Measurements from ENCODE around the gene SPTLC2.

SPTLC2 gene

DNA sequence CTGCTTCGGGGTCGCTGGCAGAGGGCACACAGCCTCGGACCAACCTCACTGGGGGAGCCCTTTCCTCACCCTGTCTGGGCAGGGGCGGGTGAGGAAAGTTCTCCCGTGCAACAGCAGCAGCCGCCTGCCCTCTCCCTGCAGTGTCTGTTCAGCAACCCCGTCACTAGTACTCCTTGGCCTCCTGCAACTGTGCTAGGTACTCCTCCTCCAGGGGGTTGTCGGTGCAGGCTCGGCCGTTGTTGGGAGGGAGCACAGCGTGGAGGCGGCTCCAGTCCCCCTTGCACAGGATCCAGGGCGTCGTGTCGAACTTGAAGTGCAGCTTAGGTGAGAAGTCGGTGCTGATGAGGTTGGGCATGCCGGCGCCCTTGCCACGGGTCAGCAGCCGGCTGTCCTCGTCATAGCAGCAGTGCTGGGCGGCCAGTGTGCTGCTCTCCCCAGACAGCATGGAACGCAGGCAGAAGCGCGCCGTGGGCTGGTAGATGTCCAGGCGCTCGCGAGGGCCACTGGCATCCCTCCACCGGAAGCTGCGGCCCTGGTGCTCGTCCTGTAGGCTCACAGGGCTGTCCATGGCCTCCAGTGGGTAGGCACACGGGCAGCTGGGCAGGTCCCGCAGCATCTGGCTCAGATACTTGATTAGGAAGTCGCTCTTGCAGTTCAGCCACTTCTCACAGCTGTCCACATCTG is 140.9 kb downstream of the SPTLC2 start:
- DNase-seq (ENCODE audit: extremely low read depth, low read depth), result no peak
- TF ChIP-seq, protein P1, sequence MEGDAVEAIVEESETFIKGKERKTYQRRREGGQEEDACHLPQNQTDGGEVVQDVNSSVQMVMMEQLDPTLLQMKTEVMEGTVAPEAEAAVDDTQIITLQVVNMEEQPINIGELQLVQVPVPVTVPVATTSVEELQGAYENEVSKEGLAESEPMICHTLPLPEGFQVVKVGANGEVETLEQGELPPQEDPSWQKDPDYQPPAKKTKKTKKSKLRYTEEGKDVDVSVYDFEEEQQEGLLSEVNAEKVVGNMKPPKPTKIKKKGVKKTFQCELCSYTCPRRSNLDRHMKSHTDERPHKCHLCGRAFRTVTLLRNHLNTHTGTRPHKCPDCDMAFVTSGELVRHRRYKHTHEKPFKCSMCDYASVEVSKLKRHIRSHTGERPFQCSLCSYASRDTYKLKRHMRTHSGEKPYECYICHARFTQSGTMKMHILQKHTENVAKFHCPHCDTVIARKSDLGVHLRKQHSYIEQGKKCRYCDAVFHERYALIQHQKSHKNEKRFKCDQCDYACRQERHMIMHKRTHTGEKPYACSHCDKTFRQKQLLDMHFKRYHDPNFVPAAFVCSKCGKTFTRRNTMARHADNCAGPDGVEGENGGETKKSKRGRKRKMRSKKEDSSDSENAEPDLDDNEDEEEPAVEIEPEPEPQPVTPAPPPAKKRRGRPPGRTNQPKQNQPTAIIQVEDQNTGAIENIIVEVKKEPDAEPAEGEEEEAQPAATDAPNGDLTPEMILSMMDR (IDR thresholded peaks at IDR 0.05; ENCODE audit: low read depth, low read length, missing control alignments), result no peak
- no peak overlapping the region for H3K4me3 ChIP-seq (replicated peaks; ENCODE audit: low read depth, low read length)

DNA sequence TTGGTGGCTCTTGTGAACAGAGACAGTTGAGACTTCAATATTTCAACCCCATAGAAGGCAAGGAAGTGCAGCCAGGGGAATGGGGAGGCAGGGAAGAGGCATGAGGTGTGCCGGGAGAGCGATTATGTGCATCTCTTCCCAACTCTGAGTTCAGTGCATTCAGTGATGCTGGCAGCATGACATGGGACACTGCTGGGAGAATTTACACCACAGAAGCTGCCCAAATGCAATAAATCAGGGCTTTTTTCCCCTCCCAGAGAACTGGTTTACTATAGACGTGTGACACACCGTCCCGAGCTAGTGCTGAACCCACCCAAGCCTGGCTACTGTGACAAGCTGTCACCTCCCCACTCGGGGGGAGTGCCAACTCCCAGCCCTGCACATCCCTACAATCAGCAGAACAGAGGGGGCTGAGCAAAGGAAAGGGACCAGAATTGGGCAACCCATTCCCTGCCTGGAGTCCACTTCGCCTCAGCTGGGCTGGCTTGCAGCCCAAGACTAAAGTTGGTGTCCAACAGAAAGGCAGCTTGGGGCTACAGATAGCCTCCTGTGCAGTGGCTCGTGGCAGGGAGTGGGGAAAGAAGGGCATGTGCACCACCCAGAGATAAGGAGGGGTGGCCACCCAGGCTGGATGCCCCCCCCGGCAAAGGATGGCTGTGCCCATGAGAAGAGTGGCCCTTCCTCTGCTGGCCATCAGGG is 141.8 kb downstream of the SPTLC2 start:
- no peak overlapping the region for H3K4me3 ChIP-seq (replicated peaks; ENCODE audit: low read depth, low read length)
- TF ChIP-seq, protein P1 (IDR thresholded peaks at IDR 0.05; ENCODE audit: low read depth, low read length, missing control alignments), result no peak
- DNase-seq (ENCODE audit: extremely low read depth, low read depth), result no peak

DNA sequence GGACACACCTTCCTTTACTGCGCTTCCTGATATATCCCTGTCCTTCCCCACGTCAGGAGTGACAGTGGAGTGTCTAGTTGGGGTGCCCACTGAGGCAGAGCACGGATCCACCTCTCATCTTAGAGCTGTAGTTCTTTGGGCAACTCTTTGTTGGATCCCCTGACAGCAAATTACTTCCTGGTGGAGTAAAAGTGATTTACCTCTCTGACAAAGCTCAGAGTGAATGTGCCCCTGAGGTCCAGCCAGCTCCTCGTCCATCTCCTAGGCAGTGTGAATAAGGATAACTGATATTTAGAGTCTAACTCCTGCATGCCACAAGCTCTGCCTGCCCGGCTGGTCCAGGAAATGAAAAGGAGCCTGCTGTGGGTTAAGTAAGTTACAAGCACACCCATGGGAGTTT is 142.5 kb downstream of the SPTLC2 start:
- DNase-seq (ENCODE audit: extremely low read depth, low read depth), result no peak
- TF ChIP-seq, protein P1 (IDR thresholded peaks at IDR 0.05; ENCODE audit: low read depth, low read length, missing control alignments), result no peak
- no peak overlapping the region for H3K4me3 ChIP-seq (replicated peaks; ENCODE audit: low read depth, low read length)

GRCh38 chr14:77470224-77470870 is 146.1 kb downstream of the SPTLC2 start:
- TF ChIP-seq, protein P1 (IDR thresholded peaks at IDR 0.05; ENCODE audit: low read depth, low read length, missing control alignments), result no peak
- no peak for DNase-seq (ENCODE audit: extremely low read depth, low read depth)
- no peak overlapping the region for H3K4me3 ChIP-seq (replicated peaks; ENCODE audit: low read depth, low read length)

DNA sequence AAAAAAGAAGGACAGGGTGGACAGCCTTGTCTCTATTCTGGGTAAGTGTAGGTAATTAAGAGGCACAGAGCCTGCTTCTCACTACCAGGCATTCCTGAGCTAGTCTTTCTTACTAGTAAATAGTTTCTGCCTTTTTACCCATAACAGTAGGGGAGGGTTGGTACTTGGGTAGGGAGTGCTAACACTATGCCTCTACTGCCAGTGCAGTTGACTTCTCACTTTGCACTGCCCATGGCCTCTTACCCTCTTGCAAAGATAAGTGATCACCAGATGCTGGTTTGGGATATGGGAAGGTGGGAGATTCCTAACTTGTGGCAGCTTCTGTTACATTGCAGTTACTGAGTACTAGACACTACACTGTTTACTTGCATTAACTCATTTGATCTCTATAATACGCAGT is 146.9 kb downstream of the SPTLC2 start:
- no peak for DNase-seq (ENCODE audit: extremely low read depth, low read depth)
- no peak overlapping the region for H3K4me3 ChIP-seq (replicated peaks; ENCODE audit: low read depth, low read length)
- TF ChIP-seq, protein P1 (IDR thresholded peaks at IDR 0.05; ENCODE audit: low read depth, low read length, missing control alignments), result no peak

DNA sequence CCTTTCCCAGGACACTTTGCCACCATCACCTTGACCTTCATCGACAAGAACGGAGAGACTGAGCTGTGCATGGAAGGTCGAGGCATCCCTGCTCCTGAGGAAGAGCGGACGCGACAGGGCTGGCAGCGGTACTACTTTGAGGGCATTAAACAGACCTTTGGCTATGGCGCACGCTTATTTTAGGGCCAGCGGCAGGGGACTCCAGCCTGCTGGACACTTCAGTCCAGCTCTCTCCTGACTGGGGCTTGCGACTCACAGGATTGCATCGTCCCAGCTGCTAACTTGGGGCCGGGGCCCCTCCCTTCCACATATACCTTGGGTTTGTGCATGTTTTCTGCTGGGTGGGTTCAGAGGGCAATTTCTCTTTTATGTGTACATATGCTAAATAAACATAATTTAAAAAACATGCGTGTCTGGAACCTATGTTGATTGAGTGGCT is 147.4 kb downstream of the SPTLC2 start:
- no peak overlapping the region for H3K4me3 ChIP-seq (replicated peaks; ENCODE audit: low read depth, low read length)
- DNase-seq (ENCODE audit: extremely low read depth, low read depth), result no peak
- TF ChIP-seq, protein P1 (IDR thresholded peaks at IDR 0.05; ENCODE audit: low read depth, low read length, missing control alignments), result no peak
